Suprapubic skin (tissue), 4 donors: ENCODE results near the gene OXA1L.

Experiments used
- CTCF ChIP-seq, 2 donors: fragments of 200-600 bp in 1 of 2; fragments of 450-650 bp in 1 of 2; sonication (generic) in 1 of 2; IDR thresholded peaks; one replicate each; pipeline ENCODE4 v1.5.1; 2016 to 2019; ENCODE audit warnings: antibody characterized with exemption in 2 of 2, mild to moderate bottlenecking in 1 of 2, moderate library complexity in 1 of 2
- EP300 ChIP-seq: sonication (generic); formaldehyde crosslinking; IDR thresholded peaks from one replicate; pipeline ENCODE4 v1.6.1; 2017; ENCODE audit warnings: antibody characterized with exemption
- POLR2A ChIP-seq, 2 donors: fragments of 450-650 bp; IDR thresholded peaks; one replicate each; pipeline ENCODE4 v1.6.1; 2017; ENCODE audit warnings: antibody characterized with exemption in 2 of 2, mild to moderate bottlenecking in 2 of 2, moderate library complexity in 2 of 2
- POLR2AphosphoS5 ChIP-seq, 3 donors: sonication (generic); formaldehyde crosslinking; IDR thresholded peaks; one replicate each; pipeline ENCODE4 v1.6.1; 2017; ENCODE audit warnings: antibody characterized with exemption in 3 of 3

GRCh38 chr14:22769369-22769768 is 2.9 kb downstream of the OXA1L start:
- TF ChIP-seq CTCF (IDR thresholded peaks at IDR 0.05) (no peak), POLR2A (IDR thresholded peaks at IDR 0.05) (no peak), POLR2AphosphoS5 (IDR thresholded peaks at IDR 0.05) (no peak), EP300 (no peak)
